Ureter (tissue), 1 donor: ENCODE data around the gene AMIGO1. TPM values are rescaled to one million over a fixed set of nuclear protein-coding genes. Genes with fewer than 3 reads are reported as not detected.

Experiments used
- DNase-seq: peaks from one replicate; pipeline ENCODE4 v3.0.0-alpha.2; 2020; ENCODE audit warnings: low spot score
- total RNA-seq: library from RNA; stranded (reverse); gene quantifications from one replicate; pipeline ENCODE4 v1.2.4, GENCODE V29; 2023
- donor health status: DM: yes; HTN: yes; CAD: no.

The AMIGO1 gene, protein sequence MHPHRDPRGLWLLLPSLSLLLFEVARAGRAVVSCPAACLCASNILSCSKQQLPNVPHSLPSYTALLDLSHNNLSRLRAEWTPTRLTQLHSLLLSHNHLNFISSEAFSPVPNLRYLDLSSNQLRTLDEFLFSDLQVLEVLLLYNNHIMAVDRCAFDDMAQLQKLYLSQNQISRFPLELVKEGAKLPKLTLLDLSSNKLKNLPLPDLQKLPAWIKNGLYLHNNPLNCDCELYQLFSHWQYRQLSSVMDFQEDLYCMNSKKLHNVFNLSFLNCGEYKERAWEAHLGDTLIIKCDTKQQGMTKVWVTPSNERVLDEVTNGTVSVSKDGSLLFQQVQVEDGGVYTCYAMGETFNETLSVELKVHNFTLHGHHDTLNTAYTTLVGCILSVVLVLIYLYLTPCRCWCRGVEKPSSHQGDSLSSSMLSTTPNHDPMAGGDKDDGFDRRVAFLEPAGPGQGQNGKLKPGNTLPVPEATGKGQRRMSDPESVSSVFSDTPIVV
- total RNA-seq: 6.0 TPM

DNA sequence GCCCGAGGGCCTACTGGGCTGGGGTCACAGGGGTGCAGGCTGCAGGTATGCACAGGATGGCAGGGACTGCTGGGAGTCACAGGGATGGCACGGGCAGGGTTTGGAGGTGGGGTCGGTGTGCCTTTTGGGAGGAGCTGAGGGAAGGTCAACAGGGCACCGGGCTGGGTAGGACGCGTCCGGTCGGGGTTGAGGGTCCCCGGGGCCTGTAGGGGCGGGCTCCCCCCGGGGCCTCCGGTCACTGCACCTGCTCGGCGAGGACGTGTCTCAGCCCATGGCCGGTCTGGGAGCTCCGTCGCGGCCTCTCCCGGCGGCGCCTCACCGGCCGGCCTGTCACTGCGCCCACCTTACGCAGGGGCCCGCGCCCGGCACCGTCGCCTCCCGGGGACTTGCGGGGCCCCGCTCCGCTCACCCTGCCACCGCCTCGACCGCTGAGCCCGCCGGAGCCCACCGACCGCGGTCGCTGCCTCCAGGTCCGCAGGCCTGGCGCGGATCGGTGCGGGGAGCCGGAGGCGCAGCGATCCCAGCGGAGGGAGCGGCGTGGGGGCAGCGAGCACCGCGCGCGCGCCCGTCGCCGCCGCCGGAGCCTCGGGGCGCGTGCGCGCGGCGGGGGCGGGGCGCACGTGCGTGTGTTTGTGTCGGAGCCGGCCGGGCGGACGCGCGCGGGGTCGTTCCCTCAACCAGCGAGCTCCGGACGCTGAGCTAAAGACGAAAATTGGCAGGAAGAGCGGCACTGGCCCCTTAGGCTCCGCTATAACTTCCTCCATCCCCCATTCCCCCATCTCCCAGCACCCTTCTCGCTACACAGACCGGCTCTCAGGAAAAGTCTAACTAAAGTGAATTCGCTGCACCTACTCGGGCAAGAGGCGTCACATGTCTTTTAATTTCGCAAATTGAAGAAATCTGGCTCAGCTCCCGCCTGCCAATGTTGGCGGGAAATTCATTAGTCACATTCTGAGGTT lies at the start of gene AMIGO1:
AMIGO1 (minus strand) TSS at position 552 of the 959 bp plus-strand sequence. CDS start 815 bp downstream, outside the sequence.
- no peak for DNase-seq

DNA sequence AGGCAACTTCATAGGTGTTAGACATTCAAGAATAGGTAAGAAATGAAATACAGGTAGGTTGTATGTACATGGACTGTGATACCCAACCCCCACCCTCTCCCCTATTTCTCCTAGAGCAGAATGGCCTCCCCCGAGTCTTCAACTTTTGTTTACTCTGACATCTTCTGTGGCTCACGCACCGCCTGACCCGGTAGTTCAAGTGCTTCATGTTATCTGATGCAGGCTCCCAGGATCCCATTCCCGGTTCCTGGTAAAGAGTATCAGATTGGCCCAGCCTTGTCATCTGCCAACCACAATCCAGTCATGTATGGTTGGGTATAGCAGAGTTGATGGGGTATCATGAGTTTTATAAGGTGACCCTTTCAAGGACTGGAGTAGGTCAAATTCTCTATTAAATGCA lies 48.0 kb upstream of the AMIGO1 start:
- DNase-seq: no peak

DNA sequence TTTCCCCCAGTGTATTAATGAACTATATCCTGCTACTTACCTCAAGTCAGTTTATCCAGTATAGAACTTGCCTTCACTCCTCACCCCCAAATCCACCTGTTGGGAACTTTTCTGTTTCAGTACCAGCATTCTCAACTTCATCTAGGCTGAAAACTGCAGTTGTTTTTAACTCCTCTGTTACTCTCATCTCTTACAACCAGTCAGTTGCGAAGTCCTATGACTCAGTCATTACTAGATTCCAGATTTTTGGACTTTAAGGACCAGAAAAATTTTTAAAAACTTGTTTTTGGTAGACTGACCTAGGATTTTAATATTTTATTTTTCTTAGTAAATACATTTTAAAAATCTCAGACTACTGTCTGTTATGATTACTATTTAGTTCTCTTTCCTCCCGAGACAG lies 47.0 kb upstream of the AMIGO1 start:
- no peak for DNase-seq

DNA sequence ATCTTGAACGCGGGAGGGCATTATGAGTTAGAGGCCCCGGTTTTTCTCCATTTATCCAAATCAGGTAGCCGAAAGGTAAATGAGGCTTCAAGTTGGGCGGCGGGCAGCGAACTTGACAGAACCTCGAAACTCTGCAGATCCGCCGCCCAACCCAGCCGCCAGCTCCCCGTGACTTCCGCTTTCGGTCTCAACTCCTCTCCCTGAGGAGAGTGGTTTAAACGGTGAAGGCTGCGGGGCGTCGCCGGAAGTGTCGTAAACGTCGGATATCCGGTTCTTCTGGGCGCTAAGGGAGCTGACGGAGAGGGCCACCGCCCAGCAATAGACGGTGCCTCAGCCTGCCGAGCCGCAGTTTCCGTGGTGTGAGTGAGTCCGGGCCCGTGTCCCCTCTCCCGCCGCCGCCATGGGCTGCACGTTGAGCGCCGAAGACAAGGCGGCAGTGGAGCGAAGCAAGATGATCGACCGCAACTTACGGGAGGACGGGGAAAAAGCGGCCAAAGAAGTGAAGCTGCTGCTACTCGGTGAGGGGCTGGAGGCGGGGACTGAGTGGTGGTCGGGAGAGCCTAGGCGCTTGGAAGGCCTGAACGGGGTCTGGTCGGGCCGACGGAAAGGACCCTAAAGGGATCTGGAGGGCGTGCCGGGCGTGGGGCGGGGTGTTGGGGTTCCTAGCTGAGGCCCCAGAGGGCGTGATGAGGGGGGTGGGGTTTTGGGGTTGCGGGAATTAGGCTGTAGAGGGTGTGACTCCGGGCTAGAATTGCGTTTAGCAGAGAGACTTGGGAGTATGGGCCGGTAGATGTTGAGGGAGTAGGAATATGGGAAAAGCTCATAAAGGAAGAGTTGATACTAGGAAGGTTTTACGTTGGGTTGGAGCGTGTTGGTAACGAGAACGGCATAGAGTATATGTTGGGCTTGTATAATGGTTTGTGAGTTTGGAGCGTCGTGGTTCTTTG lies 39.1 kb upstream of the AMIGO1 start, which contains the start of gene GNAI3:
GNAI3 (plus strand) TSS at position 295 of the 947 bp plus-strand sequence; CDS start at position 401, 106 bp downstream.
- DNase-seq: peak; percentile 98

DNA sequence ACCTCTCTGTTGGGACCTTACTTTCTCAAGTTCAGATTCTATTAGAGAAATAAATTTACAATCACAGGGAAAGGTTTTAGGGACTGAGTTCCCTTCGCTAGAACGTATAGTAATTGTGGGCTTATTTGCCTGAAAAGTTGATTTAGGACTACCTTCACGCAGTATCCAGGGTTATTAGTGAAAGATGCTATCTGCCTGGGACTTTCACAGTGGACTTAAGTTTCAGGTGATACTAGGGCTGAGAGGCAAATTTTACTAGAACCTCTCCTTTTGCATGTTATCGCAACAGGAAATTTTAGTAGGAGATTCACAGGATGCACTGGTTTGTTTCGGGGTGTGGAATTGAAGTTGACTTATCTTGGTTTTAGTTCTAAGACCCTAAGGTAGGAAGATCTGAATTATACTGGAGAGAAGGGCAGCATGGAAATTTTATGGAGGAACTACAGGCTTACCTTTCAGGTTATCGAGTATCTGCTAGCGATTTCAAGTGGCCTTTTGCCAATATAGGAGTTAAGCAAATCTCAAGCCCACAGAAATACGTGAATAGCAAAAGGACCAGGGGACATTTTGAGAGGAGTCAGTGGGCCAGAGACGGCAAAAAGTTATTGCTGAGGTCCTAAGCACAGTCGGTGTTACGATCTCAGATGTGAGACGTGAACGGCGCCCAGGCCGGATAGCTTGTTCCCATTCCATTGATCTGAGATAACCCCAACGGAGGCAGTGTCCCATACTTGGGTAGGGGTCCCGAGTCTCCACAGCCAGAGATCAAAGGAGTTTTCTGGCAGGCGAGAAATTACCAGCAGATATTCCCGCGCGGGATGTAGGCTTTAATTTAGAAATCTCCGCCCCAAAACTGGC lies 38.2 kb upstream of the AMIGO1 start:
- DNase-seq: no peak

DNA sequence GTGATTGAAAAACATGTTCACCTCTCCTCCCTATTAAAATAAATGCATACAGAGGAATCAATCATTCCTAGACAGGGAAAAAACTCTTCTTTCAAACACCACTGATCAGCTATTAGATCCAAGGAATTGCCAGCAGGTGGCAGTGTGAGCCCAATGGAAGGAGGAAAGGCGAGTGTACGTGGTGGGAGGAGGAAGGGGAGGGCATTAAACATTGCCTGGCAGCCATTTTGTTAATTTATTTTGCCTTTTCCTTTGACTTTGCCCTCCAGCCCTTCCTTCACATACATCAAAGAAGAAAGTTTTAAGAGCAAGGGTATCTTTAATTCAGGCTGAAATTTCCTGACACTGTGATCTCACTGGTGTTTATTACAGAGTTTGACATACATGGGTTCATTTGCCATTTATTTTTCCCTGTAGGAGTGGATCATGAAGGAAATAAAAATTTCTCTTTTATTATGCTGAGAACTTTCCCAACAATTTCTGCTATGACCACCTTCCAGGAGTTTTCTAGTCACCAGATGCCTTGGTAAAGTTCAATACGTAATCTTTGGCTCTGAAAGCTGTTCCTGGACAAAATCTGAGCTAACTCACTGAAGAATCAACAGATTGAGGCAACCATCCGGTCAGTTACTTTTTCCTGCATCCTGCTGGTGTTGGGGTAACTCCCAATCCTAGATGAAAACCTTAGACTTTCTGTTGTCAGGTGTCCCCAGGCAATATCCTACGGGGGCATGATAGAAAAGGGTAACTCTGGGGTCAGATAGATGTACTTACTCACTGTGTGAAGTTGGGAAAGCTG lies 37.0 kb upstream of the AMIGO1 start:
- DNase-seq: peak; percentile 92

DNA sequence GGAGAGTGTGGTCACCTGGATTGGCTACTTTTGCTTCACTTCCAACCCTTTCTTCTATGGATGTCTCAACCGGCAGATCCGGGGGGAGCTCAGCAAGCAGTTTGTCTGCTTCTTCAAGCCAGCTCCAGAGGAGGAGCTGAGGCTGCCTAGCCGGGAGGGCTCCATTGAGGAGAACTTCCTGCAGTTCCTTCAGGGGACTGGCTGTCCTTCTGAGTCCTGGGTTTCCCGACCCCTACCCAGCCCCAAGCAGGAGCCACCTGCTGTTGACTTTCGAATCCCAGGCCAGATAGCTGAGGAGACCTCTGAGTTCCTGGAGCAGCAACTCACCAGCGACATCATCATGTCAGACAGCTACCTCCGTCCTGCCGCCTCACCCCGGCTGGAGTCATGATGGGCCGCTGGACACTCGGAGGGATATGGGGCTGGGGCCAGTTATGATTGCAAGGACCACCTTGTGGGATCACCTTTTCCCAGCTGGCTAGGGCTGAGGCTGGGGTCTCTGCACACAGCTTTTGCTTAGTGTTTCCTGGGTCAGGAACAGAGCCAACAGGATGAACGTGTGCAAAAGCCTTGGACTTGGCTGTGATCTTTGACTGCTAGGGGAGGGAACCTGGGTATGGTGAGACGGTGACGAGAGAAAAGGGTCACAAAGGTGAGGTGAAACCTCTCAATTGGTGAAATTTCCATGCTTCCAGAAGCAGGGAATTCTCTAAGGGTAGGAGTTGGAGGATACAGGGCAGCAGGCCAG lies 34.6 kb upstream of the AMIGO1 start:
- DNase-seq: no peak

DNA sequence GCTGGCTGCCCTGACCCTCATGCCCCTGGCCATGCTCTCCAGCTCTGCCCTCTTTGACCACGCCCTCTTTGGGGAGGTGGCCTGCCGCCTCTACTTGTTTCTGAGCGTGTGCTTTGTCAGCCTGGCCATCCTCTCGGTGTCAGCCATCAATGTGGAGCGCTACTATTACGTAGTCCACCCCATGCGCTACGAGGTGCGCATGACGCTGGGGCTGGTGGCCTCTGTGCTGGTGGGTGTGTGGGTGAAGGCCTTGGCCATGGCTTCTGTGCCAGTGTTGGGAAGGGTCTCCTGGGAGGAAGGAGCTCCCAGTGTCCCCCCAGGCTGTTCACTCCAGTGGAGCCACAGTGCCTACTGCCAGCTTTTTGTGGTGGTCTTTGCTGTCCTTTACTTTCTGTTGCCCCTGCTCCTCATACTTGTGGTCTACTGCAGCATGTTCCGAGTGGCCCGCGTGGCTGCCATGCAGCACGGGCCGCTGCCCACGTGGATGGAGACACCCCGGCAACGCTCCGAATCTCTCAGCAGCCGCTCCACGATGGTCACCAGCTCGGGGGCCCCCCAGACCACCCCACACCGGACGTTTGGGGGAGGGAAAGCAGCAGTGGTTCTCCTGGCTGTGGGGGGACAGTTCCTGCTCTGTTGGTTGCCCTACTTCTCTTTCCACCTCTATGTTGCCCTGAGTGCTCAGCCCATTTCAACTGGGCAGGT lies 33.9 kb upstream of the AMIGO1 start:
- no peak for DNase-seq

DNA sequence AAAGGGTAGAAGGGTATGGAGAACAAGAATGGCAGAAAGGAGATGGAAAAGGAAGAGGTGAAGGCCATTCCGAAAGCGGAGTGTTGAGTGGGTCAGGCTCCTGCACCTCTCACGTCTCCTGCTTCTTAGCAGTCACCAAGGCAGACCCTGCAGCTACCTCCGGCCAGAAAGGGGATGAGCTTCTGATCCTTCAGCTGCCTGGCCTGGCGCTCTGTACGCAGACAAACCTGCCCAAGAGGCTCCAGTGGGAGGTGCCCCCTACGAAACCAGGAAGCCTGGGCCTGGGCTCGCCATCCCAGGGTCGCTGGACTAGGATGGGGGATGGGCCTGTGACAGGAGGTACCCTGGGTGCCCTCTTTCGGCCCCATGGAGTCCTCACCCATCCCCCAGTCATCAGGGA lies 33.1 kb upstream of the AMIGO1 start:
- DNase-seq: no peak

DNA sequence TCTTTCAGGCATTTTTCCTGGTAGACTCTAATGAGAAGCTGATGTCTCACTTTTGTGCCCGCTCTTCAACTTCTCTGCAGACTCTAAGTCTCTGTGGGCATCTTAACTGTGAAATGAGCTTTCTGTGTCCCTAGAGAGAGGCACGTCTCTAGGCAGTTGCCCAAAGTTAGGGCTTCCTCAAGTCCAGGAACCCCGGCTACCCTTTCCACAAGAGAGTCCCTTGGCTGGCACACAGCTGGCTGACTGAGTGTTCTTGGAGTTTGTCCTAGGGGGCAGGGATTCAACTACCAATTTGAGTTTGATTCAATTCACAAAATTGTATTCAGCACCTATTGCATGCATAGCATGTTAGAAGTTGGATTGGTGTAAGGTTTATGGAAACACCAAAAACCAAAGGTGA lies 31.6 kb upstream of the AMIGO1 start:
- DNase-seq: no peak

DNA sequence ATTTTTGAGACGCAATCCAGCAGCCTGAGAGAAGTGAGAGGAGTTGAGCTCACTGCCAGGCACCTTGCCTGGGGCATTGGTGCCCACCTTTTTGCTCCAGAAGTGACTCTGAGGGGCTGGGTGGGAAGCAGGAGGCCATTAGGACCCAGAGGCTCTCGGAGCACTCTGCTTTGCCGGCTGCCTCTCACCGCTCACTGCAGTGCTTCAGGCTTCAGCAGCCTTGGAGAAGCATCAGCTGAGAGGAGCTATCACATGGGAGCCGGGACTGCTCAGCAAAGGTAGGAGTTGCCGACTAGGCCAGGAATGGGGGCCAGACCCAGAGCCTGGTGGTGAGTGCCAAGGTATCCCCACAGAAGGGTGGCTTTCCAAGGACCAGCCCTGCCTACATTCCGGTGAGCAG lies 30.1 kb upstream of the AMIGO1 start, which contains the start of gene GPR61:
GPR61 (plus strand) TSS at position 197 of the 400 bp plus-strand sequence. CDS start 3,151 bp downstream, outside the sequence.
- no peak for DNase-seq

DNA sequence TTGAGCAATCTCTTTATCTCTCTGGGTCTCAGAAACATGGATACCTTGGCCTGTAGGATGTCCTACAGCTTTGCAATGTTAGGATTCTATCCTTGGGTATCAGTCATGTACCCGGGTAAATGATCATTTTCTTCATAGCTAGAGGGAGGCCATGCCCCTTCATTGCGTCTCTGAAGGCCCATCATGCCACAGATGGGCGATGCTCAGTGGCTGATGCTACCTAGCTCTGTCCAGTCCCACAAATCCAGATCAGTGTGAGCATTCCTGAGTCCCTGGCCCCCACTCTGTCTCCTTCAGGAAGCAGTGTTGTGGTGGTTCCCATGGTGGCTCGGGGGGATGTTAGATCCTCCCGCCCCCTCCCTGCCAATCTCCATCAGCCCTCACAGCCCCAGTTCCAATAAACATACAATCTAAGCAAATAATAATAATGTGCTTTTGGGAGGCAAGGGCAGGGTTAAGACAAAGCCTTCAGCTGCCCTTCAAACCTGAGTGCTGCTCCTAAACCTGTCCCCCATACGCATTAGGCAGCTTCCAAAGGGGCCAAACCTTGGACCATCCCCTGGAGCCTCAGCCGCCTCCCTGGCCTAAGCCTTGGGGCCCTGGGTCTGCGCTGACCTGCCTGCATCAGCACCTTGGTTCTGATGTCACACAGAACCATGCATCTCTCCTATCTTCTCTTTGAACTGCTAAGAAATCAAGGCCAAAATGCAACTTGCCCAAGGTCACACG lies 29.5 kb upstream of the AMIGO1 start:
- DNase-seq: no peak

DNA sequence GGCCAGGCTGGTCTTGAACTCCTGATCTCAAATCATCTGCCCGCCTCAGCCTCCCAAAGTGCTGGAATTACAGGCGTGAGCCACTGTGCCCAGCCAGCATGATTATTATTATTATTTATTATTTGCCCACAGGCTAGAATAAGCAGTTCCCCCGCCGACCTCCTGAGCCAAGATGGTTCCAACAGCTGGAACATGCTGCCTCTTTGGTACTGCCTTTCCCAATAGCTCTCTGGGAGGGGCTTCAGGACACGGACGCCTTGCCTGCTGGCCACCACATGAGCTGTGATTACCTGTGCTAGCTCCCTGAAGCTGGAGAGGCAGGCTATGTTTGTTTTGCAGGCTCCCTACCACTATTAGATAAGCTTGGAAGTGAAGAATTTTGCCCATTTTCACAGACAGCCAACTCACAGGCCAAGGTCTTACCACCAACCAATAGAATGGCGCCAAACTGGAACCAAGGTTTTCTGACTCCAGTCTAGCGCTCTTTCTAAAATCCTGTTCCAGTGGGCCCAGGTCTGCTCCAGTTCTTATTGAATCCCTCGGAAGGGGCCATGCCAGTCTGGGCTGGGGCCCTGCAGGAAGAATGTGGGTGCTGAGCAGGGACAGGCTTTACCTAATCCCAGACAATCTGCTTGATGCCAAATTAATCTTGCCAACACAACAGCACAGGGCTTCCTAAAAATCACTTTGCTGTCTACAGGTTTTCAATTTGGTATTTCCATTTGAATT lies 28.1 kb upstream of the AMIGO1 start:
- DNase-seq: no peak

DNA sequence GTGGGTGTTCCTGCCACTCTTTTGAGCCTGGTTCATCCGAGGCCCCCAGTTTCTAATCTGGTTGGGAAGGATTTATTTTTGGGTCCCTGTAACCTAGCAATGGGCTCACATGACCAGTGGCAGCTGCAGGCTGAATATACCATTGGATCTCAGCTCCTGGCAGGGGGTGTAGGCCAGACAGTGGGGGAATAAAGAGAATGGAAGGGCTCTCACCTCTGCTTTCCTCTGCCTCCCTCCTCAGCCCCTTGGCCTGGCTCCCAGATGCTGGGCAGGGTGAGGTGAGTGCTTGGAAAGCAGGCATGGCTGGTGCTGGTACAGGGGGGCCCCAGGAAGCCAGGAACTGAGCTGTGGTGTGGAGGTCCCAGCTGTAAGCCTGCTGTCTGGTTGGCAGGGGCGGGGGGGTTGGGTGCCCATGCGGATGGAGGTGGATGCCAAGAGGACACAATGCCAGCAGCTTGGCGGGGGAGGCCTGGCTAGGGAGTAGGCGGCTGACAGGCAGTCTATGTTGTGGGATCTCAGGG lies 26.5 kb upstream of the AMIGO1 start:
- DNase-seq: no peak

DNA sequence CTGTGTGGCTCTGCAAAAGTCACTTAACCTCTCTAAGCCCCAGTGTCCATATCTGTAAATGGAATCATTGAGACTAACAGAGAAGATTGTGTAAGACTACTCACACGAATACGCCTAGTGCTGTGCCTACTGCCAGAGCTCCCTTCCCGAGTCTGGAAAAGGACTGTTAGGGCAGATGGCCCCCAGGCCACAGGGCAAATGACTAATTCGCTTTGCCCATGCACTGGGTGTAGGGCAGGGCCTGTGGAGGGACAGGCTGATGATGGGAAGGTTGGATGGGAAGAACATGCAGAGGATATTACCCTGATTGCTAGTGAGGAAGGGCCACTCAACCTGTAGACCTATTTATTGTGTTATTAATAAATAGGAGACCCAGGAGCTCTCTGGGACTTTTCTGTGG lies 26.0 kb upstream of the AMIGO1 start:
- DNase-seq: no peak

DNA sequence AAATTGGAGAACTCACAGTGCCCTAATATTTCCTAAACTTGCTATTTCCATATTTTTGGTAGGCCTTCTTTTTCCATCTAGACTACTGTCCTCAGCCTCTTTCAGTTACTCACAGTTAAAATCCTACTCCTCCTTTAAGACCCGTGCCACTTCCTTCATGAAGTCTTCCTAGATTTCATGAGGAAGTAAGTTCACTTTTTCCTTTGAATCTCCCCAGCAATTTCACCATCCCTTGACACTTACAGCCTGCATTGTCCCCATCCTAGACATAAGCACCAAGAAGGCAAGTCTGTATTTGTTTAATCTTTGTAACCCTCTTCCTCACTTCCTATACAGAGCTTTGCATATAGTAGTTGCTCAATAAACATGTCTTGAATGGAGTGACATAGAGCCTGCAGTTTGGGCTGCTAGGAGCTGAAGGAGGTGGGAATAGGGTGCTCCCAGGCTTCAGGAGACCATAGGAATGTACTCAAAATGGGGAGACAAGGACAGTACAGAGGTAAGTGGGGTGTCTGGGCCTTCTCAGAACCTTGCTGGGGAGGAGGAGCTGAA lies 24.9 kb upstream of the AMIGO1 start:
- no peak for DNase-seq
